Adipocyte (in vitro differentiated cells): ENCODE results near the gene APOLD1.
"Not testable (repeated sequence)": the region's sequence is repeated elsewhere in the genome, so short reads cannot be mapped to it uniquely, and the experiment has no call there.

Source experiments
- DNase-seq: peaks from one replicate; pipeline ENCODE4 v3.0.0-alpha.2; 2015; ENCODE audit warnings: low read depth
- H3K27me3 ChIP-seq: replicated peaks from 2 replicates; pipeline ENCODE4 v1.7.0; 2013; ENCODE audit warnings: mild to moderate bottlenecking, low read length, moderate library complexity; ENCODE audit not compliant: control insufficient read depth, insufficient read depth
- H3K36me3 ChIP-seq: 2 replicates; pipeline ENCODE4 v1.7.0; 2013; ENCODE audit warnings: low read length, mild to moderate bottlenecking, moderate library complexity; ENCODE audit not compliant: control insufficient read depth, insufficient read depth, severe bottlenecking
- H3K4me1 ChIP-seq: 2 replicates; pipeline ENCODE4 v1.7.0; 2013; ENCODE audit warnings: mild to moderate bottlenecking, low read length, moderate library complexity; ENCODE audit not compliant: control insufficient read depth, insufficient read depth
- H3K4me3 ChIP-seq: 2 replicates; pipeline ENCODE4 v1.7.0; 2013; ENCODE audit warnings: mild to moderate bottlenecking, low read length, moderate library complexity
- H3K9ac ChIP-seq: 2 replicates; pipeline ENCODE4 v1.7.0; 2013; ENCODE audit warnings: mild to moderate bottlenecking, low read length, moderate library complexity
- H3K9me3 ChIP-seq: 2 replicates; pipeline ENCODE4 v1.7.0; 2013; ENCODE audit warnings: mild to moderate bottlenecking, low read length, moderate library complexity; ENCODE audit not compliant: control insufficient read depth

APOLD1 gene

GRCh38 chr12:12784911-12785814 is at the start of gene APOLD1:
TSS of gene APOLD1 (plus strand) at chr12:12785659. CDS start at chr12:12785692, 33 bp downstream.
- no peak for DNase-seq
- H3K9ac ChIP-seq, result peak within 1 kb of the TSS; percentile 88
- peak within 1 kb of the TSS; percentile 84 for H3K4me3 ChIP-seq
- H3K9me3 ChIP-seq, result no peaks in the 10 kb centered on the region
- peaks cover 32% of the 10 kb centered on the region for H3K4me1 ChIP-seq
- H3K27me3 ChIP-seq, result no peaks in the 10 kb centered on the region
- H3K36me3 ChIP-seq, result no peaks in the 10 kb centered on the region

- Histone ChIP-seq H3K4me1 (peaks cover 30% of the 10 kb centered on the region), H3K9ac (peak overlapping the region; percentile 66), H3K9me3 (no peaks in the 10 kb centered on the region), H3K27me3 (no peaks in the 10 kb centered on the region), H3K4me3 (peak overlapping the region; percentile 72), H3K36me3 (no peaks in the 10 kb centered on the region)
- peak; percentile 78 for DNase-seq
Observed at GRCh38 chr12:12736759-12737676, 48.4 kb upstream of the APOLD1 start.

- not testable (repeated sequence) for H3K9ac ChIP-seq, H3K27me3 ChIP-seq, H3K9me3 ChIP-seq, H3K4me3 ChIP-seq, H3K36me3 ChIP-seq, DNase-seq
- H3K4me1 ChIP-seq, result peaks cover 32% of the 10 kb centered on the region
Observed at GRCh38 chr12:12738152-12738551, 47.3 kb upstream of the APOLD1 start.

GRCh38 chr12:12741660-12742059 is 43.8 kb upstream of the APOLD1 start:
- peak overlapping the region; percentile 44 for H3K9ac ChIP-seq
- DNase-seq, result peak; percentile 30
- no peaks in the 10 kb centered on the region for H3K9me3 ChIP-seq
- peaks cover 19% of the 10 kb centered on the region for H3K4me1 ChIP-seq
- H3K4me3 ChIP-seq, result peak overlapping the region; percentile 39
- no peaks in the 10 kb centered on the region for H3K27me3 ChIP-seq
- H3K36me3 ChIP-seq, result no peaks in the 10 kb centered on the region

GRCh38 chr12:12744546-12745305 is 40.7 kb upstream of the APOLD1 start:
- H3K9ac ChIP-seq, result no peak overlapping the region
- H3K36me3 ChIP-seq, result no peaks in the 10 kb centered on the region
- H3K9me3 ChIP-seq, result no peaks in the 10 kb centered on the region
- no peak for DNase-seq
- H3K27me3 ChIP-seq, result no peaks in the 10 kb centered on the region
- H3K4me3 ChIP-seq, result no peak overlapping the region
- H3K4me1 ChIP-seq, result peaks cover 29% of the 10 kb centered on the region

GRCh38 chr12:12745576-12746211 is 39.8 kb upstream of the APOLD1 start:
- no peaks in the 10 kb centered on the region for H3K27me3 ChIP-seq
- no peaks in the 10 kb centered on the region for H3K9me3 ChIP-seq
- H3K4me1 ChIP-seq, result peaks cover 29% of the 10 kb centered on the region
- H3K9ac ChIP-seq, result no peak overlapping the region
- no peak overlapping the region for H3K4me3 ChIP-seq
- H3K36me3 ChIP-seq, result no peaks in the 10 kb centered on the region
- no peak for DNase-seq

- Histone ChIP-seq H3K36me3 (no peaks in the 10 kb centered on the region), H3K27me3 (no peaks in the 10 kb centered on the region), H3K4me1 (peaks cover 23% of the 10 kb centered on the region), H3K4me3 (no peak overlapping the region), H3K9me3 (no peaks in the 10 kb centered on the region), H3K9ac (no peak overlapping the region)
- DNase-seq, result no peak
Observed at GRCh38 chr12:12747278-12747677, 38.2 kb upstream of the APOLD1 start.

- Histone ChIP-seq H3K36me3 (no peaks in the 10 kb centered on the region), H3K9me3 (no peaks in the 10 kb centered on the region), H3K27me3 (no peaks in the 10 kb centered on the region), H3K4me3 (no peak overlapping the region), H3K4me1 (peaks cover 23% of the 10 kb centered on the region), H3K9ac (no peak overlapping the region)
- DNase-seq, result no peak
Observed at GRCh38 chr12:12748044-12748443, 37.4 kb upstream of the APOLD1 start.

GRCh38 chr12:12749433-12749832 is 36.0 kb upstream of the APOLD1 start:
- Histone ChIP-seq H3K4me1 (peaks cover 23% of the 10 kb centered on the region), H3K9ac (peak overlapping the region; percentile 69), H3K9me3 (no peaks in the 10 kb centered on the region), H3K4me3 (peak overlapping the region; percentile 71), H3K27me3 (no peaks in the 10 kb centered on the region), H3K36me3 (no peaks in the 10 kb centered on the region)
- no peak for DNase-seq

GRCh38 chr12:12755923-12756322 is 29.5 kb upstream of the APOLD1 start:
- Histone ChIP-seq H3K4me3 (no peak overlapping the region), H3K4me1 (no peaks in the 10 kb centered on the region), H3K27me3 (no peaks in the 10 kb centered on the region), H3K9me3 (no peaks in the 10 kb centered on the region), H3K36me3 (no peaks in the 10 kb centered on the region), H3K9ac (no peak overlapping the region)
- DNase-seq, result no peak
